Measurements from ENCODE around the gene CTDSPL2.
"Not testable (repeated sequence)": the region's sequence is repeated elsewhere in the genome, so short reads cannot be mapped to it uniquely, and the experiment has no call there.

The CTDSPL2 gene

GRCh38 chr15:44426975-44427755, at the start of gene CTDSPL2:
Gene CTDSPL2 (plus strand): TSS chr15:44427629. CDS start chr15:44459015, 31,386 bp downstream.
- in situ Hi-C loops (cut with MboI; ENCODE audit: low sequenced_read_pairs) = no loop called here

- in situ Hi-C loops (cut with MboI; ENCODE audit: low sequenced_read_pairs) = no loop called here
Observed at GRCh38 chr15:44381236-44381635, 46.2 kb upstream of the CTDSPL2 start.

- in situ Hi-C loops (cut with MboI; ENCODE audit: low sequenced_read_pairs) = no loop called here
Observed at GRCh38 chr15:44385344-44385942, 42.0 kb upstream of the CTDSPL2 start.

- in situ Hi-C loops (cut with MboI; ENCODE audit: low sequenced_read_pairs) = no loop called here
Observed at GRCh38 chr15:44394062-44394461, 33.4 kb upstream of the CTDSPL2 start.

- in situ Hi-C loops (cut with MboI; ENCODE audit: low sequenced_read_pairs) = no loop called here
Observed at GRCh38 chr15:44394562-44394961, 32.9 kb upstream of the CTDSPL2 start.

GRCh38 chr15:44397869-44398268, 29.6 kb upstream of the CTDSPL2 start:
- in situ Hi-C loops (cut with MboI; ENCODE audit: low sequenced_read_pairs) = no loop called here

- in situ Hi-C loops (cut with MboI; ENCODE audit: low sequenced_read_pairs) = no loop called here
Observed at GRCh38 chr15:44414001-44414400, 13.4 kb upstream of the CTDSPL2 start.

GRCh38 chr15:44427756-44428724, 611 bp downstream of the CTDSPL2 start:
- in situ Hi-C loops (cut with MboI; ENCODE audit: low sequenced_read_pairs) = no loop called here

GRCh38 chr15:44435893-44436667, 8.7 kb downstream of the CTDSPL2 start:
- in situ Hi-C loops (cut with MboI; ENCODE audit: low sequenced_read_pairs) = no loop called here

GRCh38 chr15:44438402-44438801, 11.0 kb downstream of the CTDSPL2 start:
- in situ Hi-C loops (cut with MboI; ENCODE audit: low sequenced_read_pairs) = no loop called here

GRCh38 chr15:44441095-44441501, 13.7 kb downstream of the CTDSPL2 start:
- in situ Hi-C loops (cut with MboI; ENCODE audit: low sequenced_read_pairs) = no loop called here

GRCh38 chr15:44443515-44443914, 16.1 kb downstream of the CTDSPL2 start:
- in situ Hi-C loops (cut with MboI; ENCODE audit: low sequenced_read_pairs) = no loop called here

GRCh38 chr15:44447772-44448376, 20.4 kb downstream of the CTDSPL2 start:
- in situ Hi-C loops (cut with MboI; ENCODE audit: low sequenced_read_pairs) = no loop called here

GRCh38 chr15:44450172-44450571, 22.7 kb downstream of the CTDSPL2 start:
- in situ Hi-C loops (cut with MboI; ENCODE audit: low sequenced_read_pairs) = no loop called here

- in situ Hi-C loops (cut with MboI; ENCODE audit: low sequenced_read_pairs) = not testable (repeated sequence)
Observed at GRCh38 chr15:44453578-44454283, 26.3 kb downstream of the CTDSPL2 start.

GRCh38 chr15:44458429-44458828, 31.0 kb downstream of the CTDSPL2 start:
- in situ Hi-C loops (cut with MboI; ENCODE audit: low sequenced_read_pairs) = no loop called here

GRCh38 chr15:44468709-44469385, 41.4 kb downstream of the CTDSPL2 start:
- in situ Hi-C loops (cut with MboI; ENCODE audit: low sequenced_read_pairs) = no loop called here

- in situ Hi-C loops (cut with MboI; ENCODE audit: low sequenced_read_pairs) = no loop called here
Observed at GRCh38 chr15:44471885-44472455, 44.5 kb downstream of the CTDSPL2 start.

- in situ Hi-C loops (cut with MboI; ENCODE audit: low sequenced_read_pairs) = no loop called here
Observed at GRCh38 chr15:44479343-44479742, 51.9 kb downstream of the CTDSPL2 start.

Measured in HL-60/S4 treated with phorbol 12-myristate 13-acetate at 8.2 ng/mL for 4 days and 3 days (cell line).